Brain pericyte (primary cell): Measurements from ENCODE around the gene FFAR3.

Source experiments
- DNase-seq: peaks from one replicate; pipeline ENCODE4 v3.0.0-alpha.2; 2012; ENCODE audit warnings: low read depth, low spot score

Gene FFAR3, protein sequence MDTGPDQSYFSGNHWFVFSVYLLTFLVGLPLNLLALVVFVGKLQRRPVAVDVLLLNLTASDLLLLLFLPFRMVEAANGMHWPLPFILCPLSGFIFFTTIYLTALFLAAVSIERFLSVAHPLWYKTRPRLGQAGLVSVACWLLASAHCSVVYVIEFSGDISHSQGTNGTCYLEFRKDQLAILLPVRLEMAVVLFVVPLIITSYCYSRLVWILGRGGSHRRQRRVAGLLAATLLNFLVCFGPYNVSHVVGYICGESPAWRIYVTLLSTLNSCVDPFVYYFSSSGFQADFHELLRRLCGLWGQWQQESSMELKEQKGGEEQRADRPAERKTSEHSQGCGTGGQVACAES

DNA sequence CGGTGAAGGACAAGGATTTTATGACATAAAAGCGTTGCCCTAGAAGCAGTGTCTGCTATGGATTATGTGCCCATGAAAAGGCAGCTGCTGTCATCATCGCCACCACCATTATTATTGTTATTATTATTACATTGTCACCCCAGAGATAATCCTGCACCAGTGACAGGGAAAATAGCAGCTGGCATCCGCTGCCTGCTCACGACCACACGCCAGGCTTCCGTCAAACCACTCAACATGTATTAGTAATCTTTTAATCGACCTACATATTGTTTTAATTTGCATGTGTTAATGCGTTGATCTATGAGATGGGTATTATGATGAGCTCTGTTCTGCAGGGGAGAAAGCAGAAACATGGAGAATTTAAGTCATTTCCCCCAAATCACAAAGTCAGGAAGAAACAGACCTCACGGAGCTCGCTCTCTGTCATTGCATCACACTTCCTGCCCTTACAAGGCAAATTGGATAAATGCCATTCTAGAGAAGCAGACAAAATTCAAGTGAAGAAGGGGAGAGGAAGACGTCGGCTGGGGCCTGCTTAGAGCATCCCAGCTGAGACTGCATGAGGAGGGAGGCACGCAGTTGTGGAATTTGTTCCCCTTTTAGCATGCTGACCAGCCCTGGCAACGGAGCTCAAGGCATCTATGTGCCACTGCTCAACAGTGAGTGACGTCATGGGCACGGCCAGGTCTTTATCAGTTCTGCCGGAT lies at the start of gene FFAR3:
Gene FFAR3 (plus strand): TSS at position 594 of the 707 bp plus-strand sequence. CDS start 431 bp downstream, outside the sequence.
- DNase-seq = no peak

DNA sequence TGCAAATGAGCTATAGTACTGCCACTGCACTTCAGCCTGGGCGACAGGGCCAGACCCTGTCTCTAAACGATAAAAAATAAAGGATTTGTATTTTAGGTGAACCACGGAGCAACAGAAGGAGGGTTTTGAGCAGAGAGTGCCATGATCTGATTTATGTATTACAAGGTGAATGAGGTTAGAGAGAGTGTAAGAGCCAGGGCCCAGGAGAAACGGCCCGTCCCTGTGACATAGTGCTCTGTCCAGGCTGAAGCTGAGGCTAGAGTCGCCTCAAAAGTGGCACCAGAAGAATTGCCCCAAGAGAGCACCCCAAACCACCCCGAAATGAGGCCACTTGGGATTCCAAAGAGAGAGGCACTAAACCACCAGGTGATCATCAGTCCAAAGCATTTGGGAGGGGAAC lies 49.4 kb upstream of the FFAR3 start:
- DNase-seq = no peak

DNA sequence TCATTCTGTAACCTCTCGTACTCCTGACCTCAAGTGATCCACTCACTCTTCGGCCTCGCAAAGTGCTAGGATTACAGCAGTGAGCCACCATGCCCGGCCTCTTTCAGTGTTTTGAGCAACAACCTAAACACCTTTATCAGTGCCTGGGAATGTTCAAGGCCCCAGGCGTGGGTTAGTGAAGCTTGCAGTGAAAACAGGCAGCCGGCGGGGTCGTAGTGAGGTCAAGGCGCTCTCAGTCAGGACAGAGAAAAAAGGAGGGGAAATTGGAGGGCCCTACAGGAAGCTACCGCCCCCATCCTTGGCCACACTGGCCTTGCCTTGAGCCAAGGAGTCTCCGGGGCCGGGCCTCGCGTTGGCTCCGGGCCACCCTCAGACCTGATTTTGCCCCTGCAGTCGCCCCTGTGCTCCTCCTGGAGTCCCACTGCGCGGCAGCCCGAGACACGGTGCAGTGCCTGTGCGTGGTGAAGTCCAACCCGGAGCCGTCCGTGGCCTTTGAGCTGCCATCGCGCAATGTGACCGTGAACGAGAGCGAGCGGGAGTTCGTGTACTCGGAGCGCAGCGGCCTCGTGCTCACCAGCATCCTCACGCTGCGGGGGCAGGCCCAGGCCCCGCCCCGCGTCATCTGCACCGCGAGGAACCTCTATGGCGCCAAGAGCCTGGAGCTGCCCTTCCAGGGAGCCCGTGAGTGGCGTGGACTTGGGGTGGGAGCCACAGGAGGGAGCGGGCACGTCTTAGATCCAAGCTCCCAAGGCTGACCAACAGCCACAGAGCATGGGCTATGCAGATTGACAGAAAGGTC lies 48.6 kb upstream of the FFAR3 start:
- DNase-seq = no peak

DNA sequence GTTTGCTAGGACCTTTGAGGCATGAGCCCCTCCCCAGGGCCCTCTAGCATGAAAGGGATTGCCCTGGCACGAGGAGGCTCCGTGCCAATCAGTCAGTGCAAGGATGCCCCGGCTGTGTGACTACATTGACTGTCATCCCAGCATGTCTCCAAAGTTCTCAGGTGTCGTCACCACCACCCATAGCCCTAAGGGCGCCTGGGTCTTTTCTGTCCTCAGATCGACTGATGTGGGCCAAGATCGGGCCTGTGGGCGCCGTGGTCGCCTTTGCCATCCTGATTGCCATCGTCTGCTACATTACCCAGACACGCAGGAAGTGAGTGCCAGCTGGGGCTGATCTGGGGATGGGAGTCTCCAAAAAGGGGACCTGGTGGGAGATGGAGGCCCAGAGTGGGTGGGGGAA lies 47.9 kb upstream of the FFAR3 start:
- DNase-seq = no peak

DNA sequence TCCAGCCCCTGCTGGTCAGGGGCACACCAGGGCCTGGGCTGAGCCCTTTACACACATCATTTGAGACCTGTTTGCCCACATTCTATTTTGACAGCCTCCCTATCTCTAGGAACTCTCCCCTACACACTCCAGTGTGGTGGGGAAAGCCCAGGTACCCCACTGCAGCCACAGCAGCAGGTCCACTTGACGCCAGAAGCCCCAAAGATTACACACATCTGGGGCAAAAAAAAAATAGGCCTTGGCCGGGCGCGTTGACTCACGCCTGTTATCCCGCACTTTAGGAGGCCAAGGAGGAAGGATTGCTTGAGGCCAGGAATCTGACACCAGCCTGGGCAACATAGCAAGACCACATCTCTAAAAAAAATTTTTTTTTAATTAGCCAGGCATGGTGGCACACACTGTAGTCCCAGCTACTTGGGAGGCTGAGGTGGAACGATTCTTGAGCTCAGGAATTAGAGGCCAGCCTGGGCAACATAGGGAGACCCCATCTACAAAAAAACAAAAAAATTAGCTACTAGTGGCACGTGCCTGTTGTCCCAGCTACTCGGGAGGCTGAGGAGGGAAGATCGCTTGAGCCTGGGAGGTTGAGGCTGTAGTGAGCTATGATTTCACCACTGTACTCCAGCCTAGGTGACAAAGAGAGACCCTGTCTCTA lies 47.3 kb upstream of the FFAR3 start:
- no peak for DNase-seq

DNA sequence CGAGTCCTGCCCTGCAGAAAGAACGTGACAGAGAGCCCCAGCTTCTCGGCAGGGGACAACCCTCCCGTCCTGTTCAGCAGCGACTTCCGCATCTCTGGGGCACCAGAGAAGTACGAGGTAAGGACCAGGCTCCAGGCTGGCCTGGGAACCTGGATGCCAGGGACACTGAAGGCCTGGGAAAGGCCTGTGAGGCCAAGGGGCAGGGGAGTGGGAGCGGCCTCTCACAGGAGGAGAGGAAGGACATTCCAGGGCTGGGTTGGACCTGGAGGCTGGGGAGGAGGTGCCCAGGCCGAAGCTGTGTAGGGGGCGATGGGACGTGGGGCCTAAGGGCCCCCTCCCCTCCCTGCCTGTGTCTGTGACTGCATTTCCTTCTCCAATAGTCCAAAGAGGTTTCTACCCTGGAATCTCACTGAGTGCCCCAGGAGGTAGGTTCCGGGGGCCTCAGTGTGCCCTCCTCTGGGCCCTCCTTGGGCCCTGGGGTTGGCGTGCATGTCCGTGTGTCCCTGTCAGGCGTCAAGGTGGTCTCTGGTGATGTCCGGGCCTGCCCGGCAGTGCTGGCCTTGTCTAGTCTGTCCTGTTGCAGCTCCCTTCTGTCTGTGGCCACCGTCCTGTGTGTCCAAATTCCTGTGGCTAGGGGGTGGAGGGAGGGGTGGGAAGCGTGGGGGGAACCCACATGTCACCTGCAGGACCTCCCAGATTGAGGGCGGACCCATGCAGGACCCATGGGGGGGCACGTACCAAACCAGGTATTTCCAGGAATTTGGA lies 46.2 kb upstream of the FFAR3 start:
- no peak for DNase-seq

DNA sequence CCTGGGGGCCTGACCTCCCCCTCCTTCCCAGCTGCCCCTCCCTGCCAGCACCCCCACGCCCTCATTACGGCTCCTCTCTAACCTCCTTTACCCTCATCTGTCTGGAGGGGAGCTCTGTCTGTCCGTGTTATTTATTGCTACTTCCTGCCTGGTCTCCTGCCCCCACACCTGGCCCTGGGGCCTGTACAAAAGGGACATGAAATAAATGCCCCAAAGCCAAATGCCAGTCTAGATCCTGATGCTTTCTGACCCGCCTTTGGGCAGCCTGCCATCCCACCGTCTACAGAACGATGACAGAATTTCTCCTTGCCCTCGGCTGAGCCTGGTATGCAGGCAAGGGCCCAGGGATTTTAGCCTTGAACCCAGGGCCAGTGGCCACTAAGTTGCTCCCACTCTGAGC lies 44.7 kb upstream of the FFAR3 start:
- no peak for DNase-seq

DNA sequence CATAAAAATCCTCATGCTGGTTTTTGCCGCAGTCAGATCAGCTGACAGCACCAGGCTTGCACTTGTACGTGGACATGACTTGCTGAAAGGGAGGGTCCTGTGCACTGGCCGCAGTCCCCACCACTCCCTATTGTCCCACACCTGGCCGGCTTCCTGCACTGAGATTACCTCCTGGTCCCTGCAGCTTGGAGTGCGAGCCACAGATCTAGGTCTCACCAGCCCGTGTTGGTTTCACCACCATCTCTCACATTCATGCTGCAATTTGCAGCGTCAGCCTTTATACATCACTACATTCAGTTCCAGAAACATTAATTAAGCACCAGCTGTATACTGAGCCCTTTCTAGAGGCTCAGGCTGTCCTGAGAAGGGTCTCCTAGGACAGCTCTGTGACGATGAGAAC lies 44.2 kb upstream of the FFAR3 start:
- DNase-seq = no peak

DNA sequence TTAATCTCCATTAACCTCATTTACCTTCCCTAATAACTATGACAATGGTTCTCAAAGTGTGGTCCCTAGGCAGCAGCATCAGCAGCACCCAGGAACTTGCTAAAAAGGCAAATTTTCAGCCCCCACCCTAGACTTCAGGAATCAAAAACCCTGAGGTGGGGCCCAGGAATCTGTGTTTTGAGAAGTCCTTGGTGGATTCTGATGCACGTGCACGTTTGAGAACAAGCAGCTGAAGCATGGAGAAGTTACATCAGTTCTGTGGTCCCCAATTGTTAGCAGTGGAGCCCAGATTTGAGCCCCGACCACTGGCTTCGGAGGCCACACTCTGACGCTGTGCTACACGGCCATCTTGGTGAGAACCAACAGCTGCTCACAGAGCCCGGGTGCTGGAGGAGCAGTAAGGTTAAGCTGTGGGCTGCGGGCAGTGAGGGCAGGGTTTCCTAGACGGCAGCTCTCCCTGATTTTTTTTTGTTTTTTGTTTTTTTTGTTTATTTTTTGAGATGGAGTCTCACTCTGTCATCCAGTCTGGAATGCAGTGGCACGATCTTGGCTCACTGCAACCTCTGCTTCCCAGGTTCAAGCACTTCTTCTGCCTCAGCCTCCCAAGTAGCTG lies 43.3 kb upstream of the FFAR3 start:
- no peak for DNase-seq

DNA sequence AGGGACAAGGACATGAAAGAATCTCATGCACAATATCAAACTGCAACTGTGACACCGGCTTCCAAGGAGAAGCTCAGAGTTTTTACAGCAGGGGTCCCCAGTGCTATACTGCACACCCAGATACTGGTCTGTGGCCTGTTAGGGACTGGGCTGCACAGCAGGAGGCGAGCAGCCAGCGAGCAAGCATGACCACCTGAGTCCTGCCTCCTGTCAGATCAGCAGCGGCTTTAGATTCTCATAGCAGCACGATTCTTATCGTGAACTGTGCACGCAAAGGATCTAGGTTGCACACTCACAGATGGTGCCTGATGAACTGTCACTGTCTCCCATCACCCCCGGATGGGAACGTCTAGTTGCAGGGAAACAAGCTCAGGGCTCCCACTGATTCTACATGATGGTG lies 42.4 kb upstream of the FFAR3 start:
- DNase-seq = no peak

DNA sequence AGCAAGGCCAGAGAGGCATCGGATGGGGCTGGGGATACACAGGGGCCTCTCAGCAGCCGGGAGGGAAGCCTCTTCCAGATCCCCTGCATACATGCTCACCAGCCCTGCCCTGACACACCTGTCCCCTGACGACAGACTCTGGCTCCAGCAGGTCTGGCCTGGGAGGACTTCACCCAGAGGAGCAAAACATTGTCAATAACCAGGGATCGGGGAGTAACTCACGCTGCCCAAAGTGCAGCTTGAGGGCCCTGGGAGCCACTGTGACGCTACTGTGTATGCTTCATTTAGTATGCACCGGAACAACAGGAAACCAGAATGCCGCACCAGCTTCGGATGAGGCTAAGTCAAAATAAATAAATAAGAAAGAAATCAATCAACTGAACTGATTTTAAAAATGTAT lies 41.7 kb upstream of the FFAR3 start:
- no peak for DNase-seq

DNA sequence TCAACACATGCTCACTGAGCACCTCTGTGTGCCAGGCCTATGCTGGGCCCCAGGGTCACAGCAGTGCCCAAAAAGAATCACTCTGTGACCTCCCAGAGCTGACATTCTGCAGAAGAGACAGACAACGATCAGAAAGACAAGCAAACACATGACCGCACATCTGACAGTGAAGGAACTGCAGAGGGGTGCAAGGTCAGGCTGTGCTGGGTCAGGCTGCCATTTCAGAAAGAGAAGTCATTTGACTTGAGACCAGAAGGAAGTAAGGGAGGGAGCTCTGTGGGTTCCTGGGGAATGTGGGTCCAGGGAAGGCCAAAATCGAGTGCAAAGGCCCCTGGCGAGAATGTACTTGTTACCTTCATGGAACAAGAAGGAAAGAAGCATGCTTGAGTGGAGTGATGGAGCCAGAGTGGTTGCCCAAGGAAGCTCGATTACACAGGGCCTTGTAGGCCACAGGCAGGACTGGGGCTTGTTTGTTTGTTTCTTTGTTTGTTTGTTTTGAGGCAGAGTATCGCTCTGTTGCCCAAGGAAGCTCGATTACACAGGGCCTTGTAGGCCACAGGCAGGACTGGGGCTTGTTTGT lies 40.7 kb upstream of the FFAR3 start:
- no peak for DNase-seq

DNA sequence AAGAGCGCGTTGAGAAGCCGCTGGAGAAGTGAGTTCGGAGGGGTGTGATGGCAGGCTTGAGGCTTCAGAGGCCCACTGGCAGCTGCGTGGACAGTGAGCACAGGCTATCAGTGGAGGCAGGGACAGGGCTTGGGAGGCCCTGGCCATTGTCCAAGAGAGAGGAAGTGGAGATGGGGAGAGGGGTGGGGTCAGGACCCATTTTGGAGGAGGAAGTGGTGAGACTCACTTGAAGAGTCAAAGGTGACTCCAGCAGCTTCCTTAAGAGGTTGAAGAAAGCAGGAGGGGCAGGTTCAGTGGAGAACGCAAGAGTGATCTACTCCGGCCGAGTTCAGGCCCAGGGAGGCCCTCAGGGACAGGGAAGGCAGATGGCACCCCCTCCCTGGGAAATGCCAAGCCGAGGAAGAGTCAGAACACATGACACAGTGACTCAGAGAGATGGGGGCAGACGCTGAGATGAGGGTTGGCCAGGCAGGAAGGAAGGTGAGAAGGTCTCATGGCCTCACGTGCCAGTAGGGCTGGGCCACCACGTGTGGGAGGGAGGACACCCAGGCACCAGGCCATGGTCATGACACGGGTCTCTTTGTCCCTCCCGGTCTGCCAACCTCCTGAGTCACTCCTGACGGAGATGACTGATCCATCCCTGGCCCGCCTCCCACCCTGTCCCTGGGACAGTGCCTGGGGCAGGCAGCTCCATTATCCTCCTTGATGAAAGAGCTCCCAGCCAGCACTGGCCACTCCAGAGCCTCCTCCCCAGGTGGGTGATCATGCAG lies 39.4 kb upstream of the FFAR3 start:
- no peak for DNase-seq

DNA sequence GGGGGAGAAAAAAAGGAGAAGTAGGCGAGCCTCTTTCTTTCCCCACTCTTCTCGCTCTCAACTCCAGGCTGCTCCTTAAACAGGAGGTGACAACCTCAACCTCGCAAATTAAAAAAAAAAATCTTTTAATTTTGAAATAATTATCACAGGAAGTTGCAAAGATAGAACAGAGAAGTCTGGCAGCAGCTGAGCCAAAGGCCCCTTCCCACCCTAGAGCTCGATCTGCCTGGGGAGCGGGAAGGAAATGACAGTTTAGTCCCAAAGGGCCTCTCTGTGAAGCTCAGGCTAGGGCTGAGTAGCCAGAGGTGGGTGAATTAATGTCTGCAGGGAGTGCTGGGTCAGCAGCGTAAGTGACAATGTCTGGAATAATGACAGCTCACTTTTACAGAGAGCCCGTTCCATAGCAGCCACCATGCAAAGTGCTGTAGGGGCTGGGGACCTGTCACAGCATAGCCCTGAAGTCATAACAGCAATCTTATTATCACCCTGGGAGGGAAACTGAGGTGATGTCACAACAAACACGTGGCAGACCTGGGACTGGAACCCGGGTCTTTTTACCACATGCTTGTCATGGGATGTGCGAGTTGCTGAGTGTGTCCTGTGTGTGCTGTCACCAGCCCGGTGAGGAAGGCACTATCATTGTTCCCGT lies 38.1 kb upstream of the FFAR3 start:
- DNase-seq = no peak

DNA sequence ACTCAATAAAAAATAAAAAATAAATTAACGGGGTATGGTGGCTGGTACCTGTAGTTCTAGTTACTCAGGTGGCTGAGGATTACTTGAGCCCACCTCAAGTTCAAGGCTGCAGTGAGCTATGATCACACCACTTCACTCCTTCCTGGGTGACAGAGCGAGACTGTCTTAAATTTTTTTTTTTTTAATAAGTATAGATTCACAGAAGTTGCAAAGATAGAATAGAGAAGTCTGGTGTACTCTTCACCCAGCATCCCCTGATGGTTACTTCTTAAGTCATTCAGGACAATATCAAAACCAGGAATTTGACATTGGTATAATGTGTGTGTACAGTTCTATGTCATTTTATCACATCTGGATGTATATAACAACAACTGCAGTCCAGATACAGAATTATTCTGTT lies 37.0 kb upstream of the FFAR3 start:
- no peak for DNase-seq

DNA sequence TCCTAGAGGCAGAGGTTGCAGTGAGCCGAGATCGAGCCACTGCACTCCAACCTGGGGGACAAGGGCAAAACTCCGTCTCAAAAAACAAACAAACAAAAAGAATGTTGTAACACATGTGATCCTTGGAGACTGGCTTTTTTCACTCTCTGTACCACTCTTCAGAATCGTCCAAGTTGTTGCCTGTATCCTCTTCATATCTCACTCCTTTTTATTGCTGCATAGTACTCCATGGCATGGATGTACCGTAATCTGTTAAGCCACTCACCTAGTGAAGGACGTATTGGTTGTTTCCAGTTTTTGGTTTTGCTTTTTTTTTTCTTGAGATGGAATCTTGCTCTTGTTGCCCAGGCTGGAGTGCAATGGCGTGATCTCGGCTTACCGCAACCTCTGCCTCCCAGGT lies 36.2 kb upstream of the FFAR3 start:
- DNase-seq = no peak

DNA sequence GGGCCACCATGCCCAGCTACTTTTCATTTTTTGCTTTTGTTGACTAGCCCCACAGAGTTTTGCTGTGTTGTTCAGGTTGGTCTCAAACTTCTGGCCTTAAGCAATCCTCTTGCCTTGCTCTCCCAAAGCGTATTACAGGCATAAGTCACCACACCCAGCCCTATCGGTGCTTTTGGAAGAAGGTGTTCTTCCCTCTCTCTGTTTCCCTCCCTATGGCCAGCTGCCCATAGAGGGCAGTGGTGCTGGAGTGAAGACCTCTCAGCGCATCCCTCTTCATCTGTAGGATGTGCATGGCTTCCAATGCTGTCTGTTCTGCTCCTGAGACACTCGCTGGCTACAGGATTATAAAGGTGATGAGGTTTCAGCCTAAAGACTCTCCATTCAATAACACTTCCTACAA lies 30.6 kb upstream of the FFAR3 start:
- no peak for DNase-seq

DNA sequence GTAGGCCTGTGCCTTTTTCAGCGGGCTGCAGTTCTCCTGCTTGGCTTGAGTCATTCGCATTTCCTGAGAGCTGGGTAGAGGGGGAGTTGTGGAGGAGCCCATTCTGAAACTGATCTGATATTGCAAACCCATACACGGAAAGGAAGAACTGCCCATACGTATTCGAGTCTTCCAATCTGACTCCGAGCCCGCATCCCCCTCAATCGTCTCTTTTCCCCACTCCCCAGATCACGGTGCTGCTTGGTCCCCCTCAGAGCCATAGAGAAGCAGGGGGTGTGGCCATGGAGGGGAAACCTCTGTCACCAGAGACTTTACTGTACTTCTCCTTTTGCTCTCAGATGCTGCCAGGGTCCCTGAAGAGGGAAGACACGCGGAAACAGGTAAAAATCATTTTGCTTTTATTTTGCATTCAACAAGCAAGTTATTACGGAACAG lies 29.4 kb upstream of the FFAR3 start, which contains the start of gene CD22:
Gene CD22 (plus strand): TSS at position 337 of the 435 bp plus-strand sequence. CDS start 2,854 bp downstream, outside the sequence.
- DNase-seq = no peak

DNA sequence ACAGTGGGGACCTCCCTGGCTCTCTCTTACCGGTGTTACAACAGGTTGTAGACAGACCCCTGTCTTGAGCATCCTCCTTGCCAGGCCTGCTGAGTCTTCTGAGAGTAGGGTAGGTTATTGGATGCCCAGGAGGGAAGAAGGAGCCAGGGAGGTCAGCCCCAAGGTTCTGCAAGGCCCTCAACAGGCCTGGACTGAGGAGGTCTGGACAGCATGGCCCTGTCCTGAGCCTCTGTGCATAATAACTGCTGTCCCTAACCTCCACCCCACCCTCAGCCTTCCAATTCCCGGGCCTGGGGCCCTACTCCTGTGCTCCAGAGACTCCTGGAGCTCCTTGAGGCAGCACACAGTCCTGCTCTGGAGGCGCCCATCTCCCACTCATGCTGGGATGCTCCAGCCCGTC lies 28.9 kb upstream of the FFAR3 start:
- no peak for DNase-seq
